Measurements from ENCODE around the gene AKR1C8.
"Not testable (repeated sequence)": the region's sequence is repeated elsewhere in the genome, so short reads cannot be mapped to it uniquely, and the experiment has no call there.

Gene AKR1C8

DNA sequence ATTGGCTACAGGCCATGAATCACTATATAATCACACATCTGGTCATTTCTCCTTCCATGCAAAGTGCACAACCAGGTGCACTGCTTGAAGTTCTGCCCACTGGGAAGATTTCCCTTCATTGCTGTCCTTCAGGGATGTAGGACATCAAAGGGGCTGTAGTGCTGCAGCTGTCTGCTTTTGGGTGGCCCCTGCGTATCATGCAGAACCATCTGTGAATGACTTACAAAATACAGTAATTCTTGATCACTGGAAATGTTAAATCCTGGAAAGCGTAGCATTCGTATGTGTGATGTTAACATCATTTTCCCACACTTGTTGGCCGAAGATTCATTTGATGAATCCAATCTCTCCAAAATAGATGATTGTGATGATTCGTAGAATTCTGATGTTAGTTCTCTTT, 68.3 kb downstream of the AKR1C8 start:
- H3F3A ChIP-seq (ENCODE audit: insufficient read depth, low read length) = no peaks in the 10 kb centered on the region
- no peak overlapping the region for H3K4me3 ChIP-seq (ENCODE audit: low read length)
- no peak overlapping the region for H3K27ac ChIP-seq (ENCODE audit: low read length)
- no peaks in the 10 kb centered on the region for H3K9me2 ChIP-seq (replicated peaks; ENCODE audit: insufficient read depth, low read length)
- H4K20me1 ChIP-seq (ENCODE audit: insufficient read depth, low read length) = no peaks in the 10 kb centered on the region
- H3K9ac ChIP-seq (ENCODE audit: low read length) = no peak overlapping the region
- no peaks in the 10 kb centered on the region for H3K27me3 ChIP-seq (replicated peaks; ENCODE audit: insufficient read depth, low read length)
- H3K9me3 ChIP-seq (replicated peaks; ENCODE audit: insufficient read depth, low read length) = no peaks in the 10 kb centered on the region
- H2AFZ ChIP-seq (ENCODE audit: low read length) = no peak overlapping the region
- no peak for DNase-seq
- H3K36me3 ChIP-seq (replicated peaks; ENCODE audit: insufficient read depth, low read length) = no peaks in the 10 kb centered on the region
- H3K4me1 ChIP-seq (ENCODE audit: low read length) = no peaks in the 10 kb centered on the region
- H3K79me2 ChIP-seq (ENCODE audit: low read length) = no peaks in the 10 kb centered on the region
- H3K4me2 ChIP-seq (ENCODE audit: low read depth, low read length) = no peak overlapping the region
- TF ChIP-seq EZH2 (optimal IDR thresholded peaks at IDR 0.05; ENCODE audit: low read depth, low read length) = no peak
- TF ChIP-seq, protein P1, sequence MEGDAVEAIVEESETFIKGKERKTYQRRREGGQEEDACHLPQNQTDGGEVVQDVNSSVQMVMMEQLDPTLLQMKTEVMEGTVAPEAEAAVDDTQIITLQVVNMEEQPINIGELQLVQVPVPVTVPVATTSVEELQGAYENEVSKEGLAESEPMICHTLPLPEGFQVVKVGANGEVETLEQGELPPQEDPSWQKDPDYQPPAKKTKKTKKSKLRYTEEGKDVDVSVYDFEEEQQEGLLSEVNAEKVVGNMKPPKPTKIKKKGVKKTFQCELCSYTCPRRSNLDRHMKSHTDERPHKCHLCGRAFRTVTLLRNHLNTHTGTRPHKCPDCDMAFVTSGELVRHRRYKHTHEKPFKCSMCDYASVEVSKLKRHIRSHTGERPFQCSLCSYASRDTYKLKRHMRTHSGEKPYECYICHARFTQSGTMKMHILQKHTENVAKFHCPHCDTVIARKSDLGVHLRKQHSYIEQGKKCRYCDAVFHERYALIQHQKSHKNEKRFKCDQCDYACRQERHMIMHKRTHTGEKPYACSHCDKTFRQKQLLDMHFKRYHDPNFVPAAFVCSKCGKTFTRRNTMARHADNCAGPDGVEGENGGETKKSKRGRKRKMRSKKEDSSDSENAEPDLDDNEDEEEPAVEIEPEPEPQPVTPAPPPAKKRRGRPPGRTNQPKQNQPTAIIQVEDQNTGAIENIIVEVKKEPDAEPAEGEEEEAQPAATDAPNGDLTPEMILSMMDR (IDR thresholded peaks at IDR 0.05; ENCODE audit: low read length) = no peak
- no peak for TF ChIP-seq EZH2phosphoT487 (IDR thresholded peaks at IDR 0.05; ENCODE audit: low read length)

GRCh38 chr10:5109861-5110260, 75.1 kb downstream of the AKR1C8 start:
- H3K4me2 ChIP-seq (ENCODE audit: low read depth, low read length); H3K27ac ChIP-seq (ENCODE audit: low read length); H3K36me3 ChIP-seq (replicated peaks; ENCODE audit: insufficient read depth, low read length); H2AFZ ChIP-seq (ENCODE audit: low read length); H3K27me3 ChIP-seq (replicated peaks; ENCODE audit: insufficient read depth, low read length); DNase-seq; H3K9me3 ChIP-seq (replicated peaks; ENCODE audit: insufficient read depth, low read length); H3K4me1 ChIP-seq (ENCODE audit: low read length); H3K9ac ChIP-seq (ENCODE audit: low read length); H3K4me3 ChIP-seq (ENCODE audit: low read length); H3F3A ChIP-seq (ENCODE audit: insufficient read depth, low read length); H4K20me1 ChIP-seq (ENCODE audit: insufficient read depth, low read length); H3K79me2 ChIP-seq (ENCODE audit: low read length); H3K9me2 ChIP-seq (replicated peaks; ENCODE audit: insufficient read depth, low read length): not testable (repeated sequence)

- Histone ChIP-seq H2AFZ (ENCODE audit: low read length) (no peak overlapping the region), H3K27me3 (replicated peaks; ENCODE audit: insufficient read depth, low read length) (no peaks in the 10 kb centered on the region), H3K9me2 (replicated peaks; ENCODE audit: insufficient read depth, low read length) (no peaks in the 10 kb centered on the region), H4K20me1 (ENCODE audit: insufficient read depth, low read length) (no peaks in the 10 kb centered on the region), H3K27ac (ENCODE audit: low read length) (no peak overlapping the region), H3K4me3 (ENCODE audit: low read length) (no peak overlapping the region), H3K79me2 (ENCODE audit: low read length) (no peaks in the 10 kb centered on the region), H3K9me3 (replicated peaks; ENCODE audit: insufficient read depth, low read length) (no peaks in the 10 kb centered on the region), H3F3A (ENCODE audit: insufficient read depth, low read length) (no peaks in the 10 kb centered on the region), H3K4me1 (ENCODE audit: low read length) (no peaks in the 10 kb centered on the region), H3K4me2 (ENCODE audit: low read depth, low read length) (no peak overlapping the region), H3K36me3 (replicated peaks; ENCODE audit: insufficient read depth, low read length) (no peaks in the 10 kb centered on the region), H3K9ac (ENCODE audit: low read length) (no peak overlapping the region)
- TF ChIP-seq EZH2 (optimal IDR thresholded peaks at IDR 0.05; ENCODE audit: low read depth, low read length) (no peak), EZH2phosphoT487 (IDR thresholded peaks at IDR 0.05; ENCODE audit: low read length) (no peak)
- TF ChIP-seq, protein P1 (IDR thresholded peaks at IDR 0.05; ENCODE audit: low read length) = no peak
- DNase-seq = no peak
These were observed 76.1 kb downstream of the AKR1C8 start for GRCh38 chr10:5108658-5109416.

DNA sequence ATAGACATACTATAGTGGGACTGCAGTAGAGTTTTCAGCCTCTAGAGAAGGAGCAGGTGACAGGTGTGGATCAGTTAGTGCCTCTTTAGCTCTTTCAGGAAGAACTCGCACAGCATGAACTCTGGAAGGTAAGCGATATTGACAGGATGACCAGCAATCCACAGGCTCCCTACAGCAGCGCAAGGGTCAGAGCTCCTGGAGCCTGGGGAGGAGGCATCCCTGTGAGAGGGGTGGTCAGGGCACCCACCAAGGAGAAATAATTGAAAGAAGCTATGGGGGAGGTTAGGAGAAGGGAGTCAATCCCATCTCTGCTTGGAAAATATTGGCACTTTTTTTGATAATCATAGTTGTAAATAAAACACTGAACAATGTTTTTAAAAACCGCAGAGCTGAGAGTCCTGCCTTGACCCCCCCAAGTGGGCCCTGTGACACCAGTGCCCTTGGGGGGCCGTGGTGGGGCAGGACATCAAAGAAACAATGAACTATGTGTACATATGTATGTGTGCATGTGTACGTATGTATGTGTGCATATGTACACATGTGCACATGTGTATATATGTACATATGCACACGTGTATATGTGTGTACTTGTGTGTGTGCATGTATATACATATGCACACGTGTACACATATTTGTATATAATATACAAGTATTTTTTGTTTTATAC, 77.0 kb downstream of the AKR1C8 start:
- no peaks in the 10 kb centered on the region for H3F3A ChIP-seq (ENCODE audit: insufficient read depth, low read length)
- TF ChIP-seq EZH2 (optimal IDR thresholded peaks at IDR 0.05; ENCODE audit: low read depth, low read length) = no peak
- TF ChIP-seq, protein P1 (IDR thresholded peaks at IDR 0.05; ENCODE audit: low read length) = no peak
- no peak for TF ChIP-seq EZH2phosphoT487 (IDR thresholded peaks at IDR 0.05; ENCODE audit: low read length)
- no peaks in the 10 kb centered on the region for H3K79me2 ChIP-seq (ENCODE audit: low read length)
- H3K9me2 ChIP-seq (replicated peaks; ENCODE audit: insufficient read depth, low read length) = no peaks in the 10 kb centered on the region
- no peak for DNase-seq
- no peak overlapping the region for H3K4me3 ChIP-seq (ENCODE audit: low read length)
- H3K27me3 ChIP-seq (replicated peaks; ENCODE audit: insufficient read depth, low read length) = no peaks in the 10 kb centered on the region
- H3K4me2 ChIP-seq (ENCODE audit: low read depth, low read length) = no peak overlapping the region
- H3K9me3 ChIP-seq (replicated peaks; ENCODE audit: insufficient read depth, low read length) = no peaks in the 10 kb centered on the region
- H3K36me3 ChIP-seq (replicated peaks; ENCODE audit: insufficient read depth, low read length) = no peaks in the 10 kb centered on the region
- no peak overlapping the region for H3K27ac ChIP-seq (ENCODE audit: low read length)
- no peaks in the 10 kb centered on the region for H3K4me1 ChIP-seq (ENCODE audit: low read length)
- H3K9ac ChIP-seq (ENCODE audit: low read length) = no peak overlapping the region
- H2AFZ ChIP-seq (ENCODE audit: low read length) = no peak overlapping the region
- no peaks in the 10 kb centered on the region for H4K20me1 ChIP-seq (ENCODE audit: insufficient read depth, low read length)

Measured in MM.1S (cell line).